GM06990 (cell line): Measurements from ENCODE around the gene DEAF1.
"Not testable (repeated sequence)": the region's sequence is repeated elsewhere in the genome, so short reads cannot be mapped to it uniquely, and the experiment has no call there.

Experiments used
- DNase-seq: peaks from one replicate; pipeline ENCODE4 v3.0.0-alpha.2; 2011; ENCODE audit not compliant: insufficient read length; ENCODE audit errors: extremely low read depth
- H3K27me3 ChIP-seq: replicated peaks from 2 replicates; pipeline ENCODE4 v1.6.0; 2011; ENCODE audit warnings: low read length; ENCODE audit not compliant: control insufficient read depth, insufficient read depth
- H3K36me3 ChIP-seq: 2 replicates; pipeline ENCODE4 v1.5.1; 2011; ENCODE audit warnings: low read length; ENCODE audit not compliant: control insufficient read depth, insufficient read depth
- H3K4me3 ChIP-seq: replicated peaks from 2 replicates; pipeline ENCODE4 v1.5.1; 2011; ENCODE audit warnings: low read depth, mild to moderate bottlenecking, control low read depth, low read length
- TF ChIP-seq, protein P1 (sequence below): IDR thresholded peaks from 2 replicates; pipeline ENCODE4 v1.5.1; 2011; ENCODE audit warnings: low read length, control low read depth, mild to moderate bottlenecking, inconsistent platforms; ENCODE audit not compliant: insufficient read depth, poor library complexity, severe bottlenecking

Gene DEAF1

DNA sequence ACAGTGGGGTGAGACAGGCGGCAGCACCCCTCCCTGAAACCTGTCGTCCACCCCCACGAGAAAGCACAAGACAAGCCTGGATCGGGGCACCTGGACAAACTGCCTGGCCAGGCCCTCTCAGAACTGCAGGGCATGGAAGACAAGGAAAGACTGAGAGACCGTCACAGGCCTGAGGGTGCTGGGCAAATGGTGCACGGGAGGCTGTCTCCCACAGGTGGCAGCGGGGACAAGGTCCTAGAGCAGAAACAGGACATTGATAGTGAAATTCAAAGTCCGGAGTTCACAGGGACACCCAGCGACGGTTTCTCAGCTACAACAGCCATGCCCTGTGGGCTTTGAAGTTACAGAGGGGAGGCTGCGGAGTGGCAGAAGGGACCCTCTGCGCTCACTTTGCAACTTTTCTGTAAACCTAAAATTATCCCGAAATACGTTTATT lies 37.3 kb downstream of the DEAF1 start:
- H3K4me3 ChIP-seq: no peak overlapping the region
- DNase-seq: no peak
- TF ChIP-seq, protein P1, sequence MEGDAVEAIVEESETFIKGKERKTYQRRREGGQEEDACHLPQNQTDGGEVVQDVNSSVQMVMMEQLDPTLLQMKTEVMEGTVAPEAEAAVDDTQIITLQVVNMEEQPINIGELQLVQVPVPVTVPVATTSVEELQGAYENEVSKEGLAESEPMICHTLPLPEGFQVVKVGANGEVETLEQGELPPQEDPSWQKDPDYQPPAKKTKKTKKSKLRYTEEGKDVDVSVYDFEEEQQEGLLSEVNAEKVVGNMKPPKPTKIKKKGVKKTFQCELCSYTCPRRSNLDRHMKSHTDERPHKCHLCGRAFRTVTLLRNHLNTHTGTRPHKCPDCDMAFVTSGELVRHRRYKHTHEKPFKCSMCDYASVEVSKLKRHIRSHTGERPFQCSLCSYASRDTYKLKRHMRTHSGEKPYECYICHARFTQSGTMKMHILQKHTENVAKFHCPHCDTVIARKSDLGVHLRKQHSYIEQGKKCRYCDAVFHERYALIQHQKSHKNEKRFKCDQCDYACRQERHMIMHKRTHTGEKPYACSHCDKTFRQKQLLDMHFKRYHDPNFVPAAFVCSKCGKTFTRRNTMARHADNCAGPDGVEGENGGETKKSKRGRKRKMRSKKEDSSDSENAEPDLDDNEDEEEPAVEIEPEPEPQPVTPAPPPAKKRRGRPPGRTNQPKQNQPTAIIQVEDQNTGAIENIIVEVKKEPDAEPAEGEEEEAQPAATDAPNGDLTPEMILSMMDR: no peak
- H3K36me3 ChIP-seq: peaks cover 5% of the 10 kb centered on the region
- no peaks in the 10 kb centered on the region for H3K27me3 ChIP-seq

DNA sequence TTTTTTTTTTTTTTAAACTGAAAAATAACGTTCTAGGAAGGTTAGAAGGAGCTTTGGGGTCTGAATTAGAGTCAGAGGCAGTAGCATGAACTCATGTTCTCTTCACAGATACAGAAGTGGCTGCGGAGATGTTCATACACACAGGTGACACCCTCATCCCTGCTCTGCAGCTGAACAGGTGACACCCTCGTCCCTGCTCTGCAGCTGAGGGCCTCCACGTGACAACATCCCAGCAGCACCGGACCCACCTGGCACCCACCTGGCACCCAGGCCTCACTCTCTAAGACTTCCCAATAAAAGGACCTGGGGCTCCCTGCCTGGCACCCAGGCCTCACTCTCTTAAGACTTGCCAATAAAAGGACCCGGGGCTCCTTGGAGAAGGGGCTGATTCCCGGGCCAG lies 38.2 kb downstream of the DEAF1 start:
- H3K27me3 ChIP-seq: no peaks in the 10 kb centered on the region
- TF ChIP-seq, protein P1: no peak
- H3K4me3 ChIP-seq: no peak overlapping the region
- peaks cover 5% of the 10 kb centered on the region for H3K36me3 ChIP-seq
- no peak for DNase-seq

DNA sequence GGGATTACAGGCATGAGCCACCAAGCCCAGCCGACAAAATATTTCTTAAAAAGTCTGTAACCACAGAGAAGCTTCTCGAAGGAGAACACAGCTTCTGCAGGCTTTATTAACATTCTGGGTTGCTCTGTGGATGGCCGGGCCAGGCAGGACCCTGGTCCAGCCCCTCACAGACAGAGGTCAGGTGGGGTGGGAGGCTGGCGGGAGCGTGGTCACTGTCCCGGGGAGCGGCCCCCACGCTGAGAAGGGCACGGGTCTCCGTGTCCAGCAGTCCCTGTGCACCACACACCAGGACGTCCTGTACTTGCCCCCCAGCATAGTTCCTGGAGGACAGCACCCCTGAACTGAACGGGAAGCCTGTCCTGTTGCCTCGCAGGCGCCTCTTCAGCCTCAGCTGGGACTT lies 38.6 kb downstream of the DEAF1 start:
- TF ChIP-seq, protein P1: no peak
- no peak for DNase-seq
- Histone ChIP-seq H3K36me3 (peaks cover 5% of the 10 kb centered on the region), H3K4me3 (no peak overlapping the region), H3K27me3 (no peaks in the 10 kb centered on the region)

DNA sequence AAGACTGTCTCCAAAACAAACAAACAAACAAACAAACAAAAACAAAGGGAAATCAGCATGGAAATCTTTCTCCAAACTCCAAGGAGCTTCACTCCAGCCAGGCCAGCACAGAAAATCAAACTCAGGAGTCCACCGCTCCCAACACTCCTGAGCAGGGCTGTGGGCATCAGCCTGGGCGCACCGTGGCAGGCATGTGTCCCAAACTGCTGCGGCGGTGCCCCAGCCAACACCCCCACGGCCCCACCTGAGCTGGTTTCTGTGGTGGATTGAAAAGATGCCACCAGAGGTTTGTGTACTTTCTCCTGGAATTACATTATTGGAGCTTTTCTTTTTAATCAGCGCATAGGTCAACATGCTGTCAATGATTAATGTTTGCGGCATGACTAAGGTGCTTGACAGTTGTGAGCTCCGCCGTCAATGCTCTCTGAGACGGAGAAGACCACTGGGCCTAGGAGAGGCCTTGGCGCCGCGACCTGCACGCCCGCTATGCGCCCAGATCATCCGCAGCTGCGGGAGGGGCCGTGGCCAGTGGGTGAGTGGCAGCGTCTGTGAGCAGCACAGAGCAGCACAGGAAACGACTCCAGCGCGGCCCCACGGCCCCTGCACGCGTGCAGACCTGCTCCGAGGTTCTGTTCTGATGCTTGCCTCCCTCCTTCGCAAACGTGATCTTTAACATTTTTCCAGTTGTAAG lies 39.8 kb downstream of the DEAF1 start:
- H3K27me3 ChIP-seq: no peaks in the 10 kb centered on the region
- TF ChIP-seq, protein P1: no peak
- H3K4me3 ChIP-seq: no peak overlapping the region
- peaks cover 5% of the 10 kb centered on the region for H3K36me3 ChIP-seq
- DNase-seq: no peak

DNA sequence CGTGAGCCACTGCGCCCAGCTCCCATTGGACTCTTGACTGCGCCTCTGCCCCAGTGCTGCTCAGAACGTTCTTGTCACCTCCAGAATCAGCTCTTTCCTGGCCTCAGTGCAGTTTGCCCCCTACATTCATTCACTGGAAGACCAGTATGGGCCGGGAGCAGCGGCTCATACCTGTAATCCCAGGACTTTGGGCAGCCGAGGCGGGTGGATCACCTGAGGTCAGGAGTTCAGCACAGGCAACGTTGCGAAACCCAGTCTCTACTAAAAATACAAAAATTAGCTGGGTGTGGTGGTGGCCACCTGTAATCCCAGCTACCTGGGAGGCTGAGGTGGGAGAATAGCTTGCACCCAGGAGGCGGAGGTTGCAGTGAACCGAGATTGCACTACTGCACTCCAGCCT lies 40.6 kb downstream of the DEAF1 start:
- H3K27me3 ChIP-seq, DNase-seq, H3K36me3 ChIP-seq: not testable (repeated sequence)

DNA sequence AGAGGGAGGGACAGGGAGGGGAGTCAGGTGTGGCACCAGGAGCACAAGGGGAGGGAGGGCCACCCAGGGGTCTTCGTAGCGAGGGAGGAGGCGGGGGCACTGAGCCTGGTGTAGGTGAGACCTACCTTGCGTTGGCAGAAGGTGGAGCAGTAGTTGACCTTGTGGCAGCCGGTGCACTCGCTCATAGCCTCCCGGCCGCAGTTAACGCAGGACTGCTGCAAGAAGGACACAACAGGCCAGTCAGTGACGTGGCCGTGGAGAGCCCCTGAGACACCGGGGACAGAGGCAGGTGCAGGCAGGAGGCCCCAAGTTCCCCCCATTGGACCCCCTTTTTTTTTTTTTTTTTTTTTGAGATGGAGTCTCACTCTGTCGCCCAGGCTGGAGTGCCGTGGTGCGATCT lies 41.2 kb downstream of the DEAF1 start:
- TF ChIP-seq, protein P1: no peak
- no peaks in the 10 kb centered on the region for H3K27me3 ChIP-seq
- no peak for DNase-seq
- H3K4me3 ChIP-seq: no peak overlapping the region
- no peaks in the 10 kb centered on the region; the same call in 1 of the 2 replicates for H3K36me3 ChIP-seq

More for the DNA sequence above, 40.6 kb downstream of the DEAF1 start:
- H3K4me3 ChIP-seq: not testable (repeated sequence)

DNA sequence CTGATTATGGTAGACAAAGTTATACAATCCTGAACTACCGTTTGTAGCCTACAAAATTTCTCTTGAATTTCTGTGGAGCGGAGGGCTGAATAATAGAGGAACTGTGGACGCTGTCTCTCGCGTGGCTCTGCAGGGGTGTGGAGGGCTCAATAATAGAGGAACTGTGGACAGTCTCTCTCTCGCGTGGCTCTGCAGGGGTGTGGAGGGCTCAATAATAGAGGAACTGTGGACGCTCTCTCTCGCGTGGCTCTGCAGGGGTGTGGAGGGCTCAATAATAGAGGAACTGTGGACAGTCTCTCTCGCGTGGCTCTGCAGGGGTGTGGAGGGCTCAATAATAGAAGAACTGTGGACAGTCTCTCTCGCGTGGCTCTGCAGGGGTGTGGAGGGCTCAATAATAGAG lies 41.9 kb downstream of the DEAF1 start:
- H3K4me3 ChIP-seq, H3K36me3 ChIP-seq, H3K27me3 ChIP-seq, DNase-seq: not testable (repeated sequence)
